H1 (cell line): ENCODE data around the gene GAPDHS. TPM values are rescaled to one million over a fixed set of nuclear protein-coding genes. Genes with fewer than 3 reads are reported as not detected.

Experiments used
- CTCF ChIA-PET: fragments of 300-600 bp; sonication (Branson Sonifier 250); formaldehyde crosslinking; loops from one replicate; lab custom pipeline; 2021; ENCODE audit not compliant: partially characterized antibody; lab: Charles Lee
- POLR2A ChIA-PET: fragments of 300-600 bp; sonication (Branson Sonifier 250); formaldehyde crosslinking; loops from one replicate; lab custom pipeline; 2021; ENCODE audit warnings: inconsistent platforms; ENCODE audit not compliant: partially characterized antibody; lab: Charles Lee
- DNase-seq, 2 experiments: peaks; one replicate each; pipeline versions ENCODE4 v3.0.0 to v3.0.0-alpha.2; 2010 to 2022; ENCODE audit warnings: low spot score in 2 of 2, low read depth in 1 of 2, mixed read lengths in 1 of 2
- FAIRE-seq: peaks from 2 replicates; lab custom pipeline; 2011; peaks lifted over from hg19 to GRCh38; lab: Jason Lieb, UNC
- H2AFZ ChIP-seq: 2 replicates; pipeline ENCODE4 v1.8.1; 2012; ENCODE audit warnings: low read length, inconsistent platforms
- H2AK5ac ChIP-seq: 2 replicates; pipeline ENCODE4 v1.6.1; 2013; ENCODE audit warnings: low read depth, low read length
- H2BK120ac ChIP-seq: replicated peaks from 2 replicates; pipeline ENCODE3; 2013; ENCODE audit warnings: low read depth, low read length, inconsistent platforms
- H2BK12ac ChIP-seq: 2 replicates; pipeline ENCODE4 v1.6.1; 2013; ENCODE audit warnings: low read depth, low read length
- H2BK15ac ChIP-seq: 2 replicates; pipeline ENCODE4 v1.6.1; 2013; ENCODE audit warnings: low read length
- H2BK20ac ChIP-seq: 2 replicates; pipeline ENCODE4 v1.6.1; 2013; ENCODE audit warnings: low read length
- H2BK5ac ChIP-seq: 2 replicates; pipeline ENCODE4 v1.6.1; 2013; ENCODE audit warnings: low read depth, low read length
- H3K14ac ChIP-seq: 2 replicates; pipeline ENCODE4 v1.6.1; 2013; ENCODE audit warnings: inconsistent platforms; ENCODE audit not compliant: insufficient read length
- H3K18ac ChIP-seq: 2 replicates; pipeline ENCODE4 v1.6.1; 2013; ENCODE audit warnings: low read length; ENCODE audit errors: extremely low read depth
- H3K23ac ChIP-seq: 2 replicates; pipeline ENCODE4 v1.6.1; 2013; ENCODE audit warnings: inconsistent platforms; ENCODE audit not compliant: insufficient read length
- H3K23me2 ChIP-seq: 2 replicates; pipeline ENCODE4 v1.6.1; 2013; ENCODE audit warnings: low read depth, low read length
- H3K27ac ChIP-seq: 2 replicates; pipeline ENCODE4 v1.6.1; 2011; ENCODE audit warnings: low read depth, low read length, inconsistent platforms
- H3K27me3 ChIP-seq, 4 experiments: replicated peaks in 1 of 4; 1 replicate in 1 of 4; 2 replicates in 3 of 4; pipeline versions ENCODE4 v1.6.1 to v1.8.1; 2011 to 2013; ENCODE audit warnings: low read length in 3 of 4, mild to moderate bottlenecking in 3 of 4, inconsistent platforms in 2 of 4, mixed read lengths in 2 of 4, moderate library complexity in 1 of 4; ENCODE audit not compliant: control insufficient read depth in 3 of 4, insufficient read depth in 3 of 4; ENCODE audit errors: extremely low read depth in 1 of 4
- H3K36me3 ChIP-seq, 4 experiments: 2 replicates each; pipeline versions ENCODE4 v1.6.1 to v1.8.1; 2011 to 2013; ENCODE audit warnings: mild to moderate bottlenecking in 4 of 4, low read length in 3 of 4, moderate library complexity in 2 of 4, control low read depth in 1 of 4, inconsistent platforms in 1 of 4; ENCODE audit not compliant: insufficient read depth in 4 of 4, control insufficient read depth in 2 of 4
- H3K4ac ChIP-seq: replicated peaks from 2 replicates; pipeline ENCODE3; 2013; ENCODE audit warnings: low read length, low read depth, mixed read lengths, inconsistent platforms; ENCODE audit not compliant: insufficient read length
- H3K4me1 ChIP-seq, 4 experiments: replicated peaks in 1 of 4; 1 replicate in 1 of 4; 2 replicates in 3 of 4; pipeline versions ENCODE4 v1.6.1 to v1.8.1; 2011 to 2013; ENCODE audit warnings: low read length in 3 of 4, inconsistent platforms in 2 of 4, mixed read lengths in 1 of 4; ENCODE audit not compliant: insufficient read depth in 4 of 4, control insufficient read depth in 3 of 4
- H3K4me2 ChIP-seq, 2 experiments: 2 replicates each; pipeline versions ENCODE4 v1.6.1 to v1.8.1; 2011 to 2013; ENCODE audit warnings: low read depth in 2 of 2, low read length in 2 of 2, control low read depth in 1 of 2, inconsistent platforms in 1 of 2, mild to moderate bottlenecking in 1 of 2; ENCODE audit not compliant: insufficient read depth in 1 of 2
- H3K4me3 ChIP-seq, 4 experiments: fragments of 200-600, 300-600 bp in 1 of 4; sonication (generic), shearing (Covaris generic), sonication (Bioruptor Twin) in 1 of 4; 2 replicates each; pipeline versions ENCODE4 v1.5.1 to v1.8.1; 2011 to 2016; ENCODE audit warnings: low read length in 4 of 4, low read depth in 3 of 4, control low read depth in 2 of 4, inconsistent platforms in 2 of 4, mild to moderate bottlenecking in 2 of 4, mixed read lengths in 1 of 4, moderate library complexity in 1 of 4; ENCODE audit not compliant: insufficient read depth in 2 of 4; ENCODE audit errors: extremely low read depth in 1 of 4
- H3K56ac ChIP-seq: replicated peaks from 2 replicates; pipeline ENCODE3; 2013; ENCODE audit warnings: low read depth, mild to moderate bottlenecking, mixed read lengths, low read length, inconsistent platforms; ENCODE audit not compliant: insufficient read length
- H3K79me1 ChIP-seq: 2 replicates; pipeline ENCODE4 v1.6.1; 2013; ENCODE audit warnings: low read depth, low read length, control low read depth
- H3K79me2 ChIP-seq, 2 experiments: 2 replicates each; pipeline versions ENCODE4 v1.6.1 to v1.8.1; 2012 to 2013; ENCODE audit warnings: low read length in 2 of 2, mild to moderate bottlenecking in 2 of 2, inconsistent platforms in 1 of 2; ENCODE audit not compliant: insufficient read depth in 2 of 2, control insufficient read depth in 1 of 2
- H3K9ac ChIP-seq, 4 experiments: replicated peaks in 1 of 4; 1 replicate in 1 of 4; 2 replicates in 3 of 4; pipeline versions ENCODE4 v1.6.1 to v1.8.1; 2011 to 2013; ENCODE audit warnings: low read depth in 3 of 4, low read length in 3 of 4, control low read depth in 2 of 4, mild to moderate bottlenecking in 2 of 4, moderate library complexity in 2 of 4, inconsistent platforms in 1 of 4; ENCODE audit errors: extremely low read depth in 1 of 4
- H3K9me3 ChIP-seq, 2 experiments: 2 replicates each; pipeline versions ENCODE4 v1.6.1 to v1.8.1; 2012 to 2013; ENCODE audit warnings: mild to moderate bottlenecking in 2 of 2, moderate library complexity in 2 of 2, control low read depth in 1 of 2, inconsistent platforms in 1 of 2, low read depth in 1 of 2, low read length in 1 of 2, mixed read lengths in 1 of 2; ENCODE audit not compliant: insufficient read depth in 2 of 2
- H4K20me1 ChIP-seq, 2 experiments: replicated peaks in 1 of 2; 2 replicates each; pipeline versions ENCODE3 to v1.8.1; 2011 to 2013; ENCODE audit warnings: inconsistent platforms in 2 of 2, low read length in 2 of 2, mild to moderate bottlenecking in 1 of 2; ENCODE audit not compliant: insufficient read depth in 2 of 2, control insufficient read depth in 1 of 2
- H4K5ac ChIP-seq: 2 replicates; pipeline ENCODE4 v1.6.1; 2013; ENCODE audit warnings: low read length, low read depth, mixed read lengths, inconsistent platforms; ENCODE audit not compliant: insufficient read length
- H4K8ac ChIP-seq: 2 replicates; pipeline ENCODE4 v1.8.0; 2013; ENCODE audit warnings: mild to moderate bottlenecking, moderate library complexity, low read length, inconsistent platforms; ENCODE audit not compliant: insufficient read depth; ENCODE audit errors: extremely low read depth
- H4K91ac ChIP-seq: replicated peaks from 2 replicates; pipeline ENCODE3; 2013; ENCODE audit warnings: low read length, mixed read lengths, inconsistent platforms; ENCODE audit not compliant: insufficient read length
- ASH2L ChIP-seq: fragments of 200-600, 300-600 bp; sonication (generic); IDR thresholded peaks from one replicate; pipeline ENCODE4 v1.7.1; 2017; ENCODE audit warnings: low read length
- BACH1 ChIP-seq: IDR thresholded peaks from 2 replicates; pipeline ENCODE4 v1.6.1; 2012; ENCODE audit warnings: low read length, improper control_type of control experiment
- CBX8 ChIP-seq: fragments of 300-800, 300-1000 bp; sonication (generic); IDR thresholded peaks from 2 replicates; pipeline ENCODE4 v1.7.1; 2016; ENCODE audit warnings: low read depth, low read length, borderline replicate concordance
- CHD2 ChIP-seq: IDR thresholded peaks from 2 replicates; pipeline ENCODE4 v1.6.1; 2012; ENCODE audit warnings: low read length, improper control_type of control experiment
- GABPA ChIP-seq: IDR thresholded peaks from 2 replicates; pipeline ENCODE4 v1.6.1; 2011; ENCODE audit warnings: mild to moderate bottlenecking, low read length, moderate library complexity, borderline replicate concordance; ENCODE audit not compliant: insufficient read depth
- JUND ChIP-seq: IDR thresholded peaks from 2 replicates; pipeline ENCODE4 v1.6.1; 2011; ENCODE audit warnings: mild to moderate bottlenecking, improper control_type of control experiment, low read length
- PHF8 ChIP-seq: fragments of 200-600 bp; sonication (generic); conservative IDR thresholded peaks from 2 replicates; pipeline ENCODE4 v1.7.1; 2012; ENCODE audit warnings: low read depth, mild to moderate bottlenecking, inconsistent platforms, low read length, moderate library complexity
- RAD21 ChIP-seq, 2 experiments: IDR thresholded peaks in 1 of 2; conservative IDR thresholded peaks in 1 of 2; 2 replicates each; pipeline ENCODE4 v1.6.1; 2011; ENCODE audit warnings: low read depth in 2 of 2, low read length in 2 of 2, improper control_type of control experiment in 1 of 2, inconsistent platforms in 1 of 2, mild to moderate bottlenecking in 1 of 2, moderate library complexity in 1 of 2
- RBBP5 ChIP-seq: IDR thresholded peaks from 2 replicates; pipeline ENCODE4 v1.7.1; 2012; ENCODE audit warnings: low read depth, mild to moderate bottlenecking, inconsistent platforms, low read length, moderate library complexity, borderline replicate concordance
- SIRT6 ChIP-seq: IDR thresholded peaks from one replicate; pipeline ENCODE4 v1.7.1; 2012; ENCODE audit warnings: low read length, inconsistent platforms
- SP4 ChIP-seq: IDR thresholded peaks from 2 replicates; pipeline ENCODE4 v1.6.1; 2012; ENCODE audit warnings: low read length, inconsistent platforms
- TAF7 ChIP-seq: optimal IDR thresholded peaks from 2 replicates; pipeline ENCODE3; 2011; ENCODE audit warnings: low read depth, mild to moderate bottlenecking, inconsistent platforms, low read length, moderate library complexity, borderline replicate concordance
- WGBS, 2 experiments: shearing (Covaris generic) in 1 of 2; methylation state at CpG; one replicate each; pipeline versions ENCODE4 v1.1.6 to v1.1.7; 2013 to 2015; ENCODE audit warnings: low lambda C conversion rate in 2 of 2, mixed read lengths in 2 of 2, inconsistent platforms in 1 of 2, low coverage in 1 of 2, missing lambda C conversion rate in 1 of 2; ENCODE audit not compliant: insufficient replicate concordance in 2 of 2, insufficient coverage in 1 of 2, insufficient read length in 1 of 2; ENCODE audit errors: extremely low coverage in 1 of 2, missing lambda C conversion rate in 1 of 2; 5-methylcytosine and 5-hydroxymethylcytosine counted together
- polyA plus RNA-seq, 7 experiments: library from polyadenylated mRNA; depleted of rRNA in 3 of 7; stranded (reverse) in 5 of 7; unstranded in 2 of 7; fragments of >200 nt in 5 of 7; fragments of 200-250 nt in 2 of 7; gene quantifications; 1 replicate in 5 of 7; 2 replicates in 1 of 7; 4 replicates in 1 of 7; pipeline versions ENCODE4 v1.2.1 to v1.2.3, GENCODE V29; 2011 to 2013; ENCODE audit warnings: missing spikeins in 2 of 7, mixed read lengths in 2 of 7
- total RNA-seq: library from RNA; stranded (reverse); fragmentation: NEBNext Ultra II Directional; extraction: Animal tissue kit (Norgen Biotek cat#: 25700); gene quantifications from 2 replicates; pipeline ENCODE4 v1.2.1, GENCODE V29; 2021
- TF ChIP-seq, protein P1 (sequence below): IDR thresholded peaks from 2 replicates; pipeline ENCODE4 v1.6.1; 2012; ENCODE audit warnings: inconsistent platforms
- TF ChIP-seq, protein P2 (sequence below): IDR thresholded peaks from 2 replicates; pipeline ENCODE4 v1.6.1; 2011; ENCODE audit warnings: low read depth, mild to moderate bottlenecking, low read length; ENCODE audit not compliant: insufficient read depth

The GAPDHS gene
- total and polyA plus RNA-seq, 2 of the 8 experiments (the other 6 are each of a cell fraction or from before 2014, with no cell fraction given): 0.26 TPM; not detected in 1

DNA sequence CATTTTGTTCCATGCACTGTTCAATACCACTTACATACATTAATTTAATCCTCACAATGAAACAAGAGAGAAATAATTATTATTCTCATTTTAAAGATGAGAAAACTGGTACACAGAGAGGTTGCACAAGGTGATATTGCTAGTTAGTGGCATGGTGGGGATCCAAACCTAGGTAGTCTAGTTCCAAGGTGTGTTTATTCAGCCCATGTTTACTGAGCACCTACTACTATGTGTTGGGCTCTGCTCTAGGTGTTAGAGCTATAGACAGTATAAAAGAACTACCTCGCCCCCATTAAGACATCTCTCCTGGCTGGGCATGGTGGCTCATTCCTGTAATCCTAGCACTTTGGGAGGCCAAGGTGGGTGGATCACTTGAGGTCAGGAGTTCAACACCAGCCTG, 49.5 kb downstream of the GAPDHS start:
- Histone ChIP-seq H3K27ac (no peak overlapping the region), H3K4me3 (no peak overlapping the region), H3K79me1 (no peaks in the 10 kb centered on the region), H4K5ac (no peak overlapping the region), H3K27me3 (no peaks in the 10 kb centered on the region; a peak in 2 of 7 replicates), H4K91ac (no peak overlapping the region), H3K23ac (no peak overlapping the region), H3K4ac (no peak overlapping the region), H3K4me1 (no peaks in the 10 kb centered on the region), H4K8ac (no peak overlapping the region), H3K23me2 (no peaks in the 10 kb centered on the region), H2AFZ (no peak overlapping the region), H3K36me3 (no peaks in the 10 kb centered on the region), H2BK15ac (no peak overlapping the region), H2BK120ac (no peak overlapping the region), H3K14ac (no peak overlapping the region), H3K18ac (no peak overlapping the region), H2BK5ac (no peak overlapping the region)
- POLR2A ChIA-PET: interaction anchor here (0.7 kb wide), 1 partner anchor 110 kb away, joined by 3 read pairs; no protein-coding TSS in a partner anchor
- DNase-seq (no peak), FAIRE-seq (no peak)
- 100% methylated on average over 1 of the region's 1 CpG; no CpG with 5 or more reads in 1 of the 2 experiments for WGBS, 2 experiments
- no peak for TF ChIP-seq TAF7
- no peak for TF ChIP-seq RAD21 (IDR thresholded peaks at IDR 0.05 in 1 of 2, conservative IDR thresholded peaks at IDR 0.05 in 1 of 2; ENCODE audit: low read depth in 2 of 2, low read length in 2 of 2)
- no peak for TF ChIP-seq ASH2L
- TF ChIP-seq GABPA: no peak
- no peak for TF ChIP-seq PHF8
- TF ChIP-seq, protein P1, sequence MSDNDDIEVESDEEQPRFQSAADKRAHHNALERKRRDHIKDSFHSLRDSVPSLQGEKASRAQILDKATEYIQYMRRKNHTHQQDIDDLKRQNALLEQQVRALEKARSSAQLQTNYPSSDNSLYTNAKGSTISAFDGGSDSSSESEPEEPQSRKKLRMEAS: no peak
- no peak for TF ChIP-seq BACH1
- TF ChIP-seq SP4: no peak
- no peak for TF ChIP-seq RBBP5
- TF ChIP-seq SIRT6: no peak
- TF ChIP-seq JUND: no peak
- TF ChIP-seq, protein P2, sequence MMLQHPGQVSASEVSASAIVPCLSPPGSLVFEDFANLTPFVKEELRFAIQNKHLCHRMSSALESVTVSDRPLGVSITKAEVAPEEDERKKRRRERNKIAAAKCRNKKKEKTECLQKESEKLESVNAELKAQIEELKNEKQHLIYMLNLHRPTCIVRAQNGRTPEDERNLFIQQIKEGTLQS: no peak
- no peak for TF ChIP-seq CHD2
- no peak for TF ChIP-seq CBX8
- TF ChIP-seq, all 59 proteins: peak for 0
- Histone ChIP-seq H4K20me1 (no peaks in the 10 kb centered on the region), H2AK5ac (no peak overlapping the region), H2BK12ac (no peak overlapping the region), H3K4me2 (no peak overlapping the region), H3K79me2 (no peaks in the 10 kb centered on the region), H2BK20ac (no peak overlapping the region), H3K9me3 (peaks cover 5 to 8% of the 10 kb centered on the region in 2 experiments; a peak in 3 of 4 replicates), H3K56ac (no peak overlapping the region), H3K9ac (no peak overlapping the region)
- CTCF ChIA-PET: interaction anchor here (1.6 to 1.8 kb wide), 2 partner anchors 9 to 10 kb away, joined by 6 to 9 read pairs; no protein-coding TSS in a partner anchor
